GM18499 (cell line): ENCODE data around the gene KLHL17.
"Not testable (repeated sequence)": the region's sequence is repeated elsewhere in the genome, so short reads cannot be mapped to it uniquely, and the experiment has no call there.

Source experiments
- ATAC-seq: cut with Tn5 transposase; IDR thresholded peaks from one replicate; pipeline ENCODE4 v1.9.1; 2021; ENCODE audit warnings: moderate number of reproducible peaks; ENCODE audit not compliant: insufficient read depth, unreplicated experiment

The KLHL17 gene

DNA sequence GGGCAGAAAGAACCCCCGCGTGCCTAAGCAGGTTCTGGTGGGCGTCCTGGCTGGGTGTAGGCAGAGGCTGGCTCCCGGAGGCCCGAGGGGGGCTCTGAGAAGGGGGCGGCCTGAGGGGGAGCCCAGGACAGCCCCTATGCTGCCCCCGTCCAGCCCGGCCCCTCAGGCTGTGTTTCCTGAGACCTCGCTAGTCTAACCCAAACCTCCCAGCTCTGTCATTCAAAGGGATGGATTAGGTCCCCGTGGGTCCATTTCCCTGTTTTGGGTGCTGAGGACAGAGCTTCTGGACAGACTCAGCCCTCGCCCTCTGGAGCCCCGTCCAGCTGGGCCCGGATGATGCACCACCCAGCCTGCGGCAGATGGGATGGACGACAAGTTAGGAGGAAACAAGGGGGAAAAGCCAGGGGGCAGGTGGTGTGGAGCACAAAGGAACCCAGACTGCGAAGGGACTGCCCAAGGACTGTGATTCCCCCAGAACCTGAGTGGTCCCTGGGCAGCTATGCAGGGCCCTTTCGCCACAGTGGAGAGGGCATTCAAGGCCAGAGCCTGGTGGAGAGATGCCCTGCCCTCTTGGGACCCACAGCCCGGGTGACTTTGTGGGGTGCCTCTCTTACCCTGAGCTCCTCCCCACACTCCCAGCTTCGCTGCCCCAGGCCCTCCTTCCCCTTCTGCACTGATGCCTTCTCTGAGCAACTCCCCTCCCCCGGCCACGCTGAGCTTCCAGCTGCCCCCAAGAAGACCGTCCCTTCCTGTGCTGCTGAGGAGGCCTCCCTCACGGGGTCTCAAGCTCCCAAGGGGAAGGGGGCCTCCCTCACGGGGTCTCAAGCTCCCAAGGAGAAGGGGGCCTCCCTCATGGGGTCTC, 36.7 kb downstream of the KLHL17 start:
- no peak for ATAC-seq

DNA sequence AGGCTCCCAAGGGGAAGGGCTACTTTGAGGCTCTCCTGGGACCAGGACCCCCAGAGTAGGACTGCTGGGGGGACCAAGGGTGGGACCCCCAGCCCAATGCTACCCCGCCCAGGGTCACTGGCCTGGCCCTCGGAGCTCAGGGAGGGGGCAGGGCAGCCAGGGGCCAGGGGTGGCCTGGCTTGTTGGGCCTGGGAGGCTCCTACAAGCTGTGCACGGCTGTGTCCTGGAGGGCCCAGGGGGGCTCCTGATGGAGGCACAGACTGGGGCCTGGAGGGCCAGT, 37.3 kb downstream of the KLHL17 start:
- ATAC-seq = no peak

DNA sequence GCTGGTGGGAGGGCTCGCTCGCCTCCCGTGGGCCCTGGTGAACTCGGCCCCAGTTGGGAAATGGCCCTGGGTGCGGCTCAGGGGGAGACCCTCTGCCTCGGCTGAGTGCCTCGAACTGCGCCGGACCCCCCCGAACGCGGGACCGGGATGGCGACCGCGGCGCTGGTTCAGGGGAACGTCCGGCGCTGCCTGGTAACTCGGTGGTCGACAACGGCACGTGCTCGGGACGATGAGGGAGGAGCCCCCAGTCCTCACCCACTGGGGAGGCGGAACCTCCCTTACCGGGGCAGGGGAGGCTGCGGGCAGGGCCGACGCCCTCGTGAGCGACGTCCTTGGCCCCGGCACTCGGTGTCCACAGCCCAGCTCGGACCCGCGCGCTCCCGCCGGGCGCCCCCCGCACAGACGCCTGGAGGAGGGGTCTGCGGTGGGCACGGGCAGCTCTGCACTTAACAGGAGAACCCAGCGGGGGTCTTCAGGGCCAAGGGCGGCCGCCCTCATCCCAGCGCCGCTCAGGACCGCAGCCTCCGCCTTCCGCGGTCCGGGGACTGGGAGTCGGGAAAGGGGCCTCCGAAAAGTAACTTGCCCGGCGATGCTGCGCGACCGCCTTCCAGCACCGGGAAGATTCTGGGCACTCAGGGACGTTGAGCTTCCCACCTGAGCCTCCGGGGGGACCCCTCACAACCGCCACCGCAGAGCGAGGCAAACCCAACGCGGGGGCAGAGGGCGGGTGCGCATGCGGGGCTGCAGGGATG, 37.8 kb downstream of the KLHL17 start:
- no peak for ATAC-seq

DNA sequence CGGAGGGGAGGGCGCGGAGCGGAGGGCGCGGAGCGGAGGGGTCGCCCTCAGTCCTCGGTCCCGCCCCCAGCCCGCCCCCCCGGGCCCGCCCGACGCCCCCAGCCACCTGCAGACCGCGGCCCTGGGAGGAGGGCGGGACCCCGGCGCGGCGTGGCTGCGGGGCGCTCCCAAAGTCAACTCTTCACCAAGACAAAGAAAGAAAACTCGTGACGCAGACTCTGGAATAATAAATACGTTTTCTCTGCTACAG, 38.3 kb downstream of the KLHL17 start:
- no peak for ATAC-seq

GRCh38 chr1:998995-999724, 38.8 kb downstream of the KLHL17 start:
- no peak for ATAC-seq

DNA sequence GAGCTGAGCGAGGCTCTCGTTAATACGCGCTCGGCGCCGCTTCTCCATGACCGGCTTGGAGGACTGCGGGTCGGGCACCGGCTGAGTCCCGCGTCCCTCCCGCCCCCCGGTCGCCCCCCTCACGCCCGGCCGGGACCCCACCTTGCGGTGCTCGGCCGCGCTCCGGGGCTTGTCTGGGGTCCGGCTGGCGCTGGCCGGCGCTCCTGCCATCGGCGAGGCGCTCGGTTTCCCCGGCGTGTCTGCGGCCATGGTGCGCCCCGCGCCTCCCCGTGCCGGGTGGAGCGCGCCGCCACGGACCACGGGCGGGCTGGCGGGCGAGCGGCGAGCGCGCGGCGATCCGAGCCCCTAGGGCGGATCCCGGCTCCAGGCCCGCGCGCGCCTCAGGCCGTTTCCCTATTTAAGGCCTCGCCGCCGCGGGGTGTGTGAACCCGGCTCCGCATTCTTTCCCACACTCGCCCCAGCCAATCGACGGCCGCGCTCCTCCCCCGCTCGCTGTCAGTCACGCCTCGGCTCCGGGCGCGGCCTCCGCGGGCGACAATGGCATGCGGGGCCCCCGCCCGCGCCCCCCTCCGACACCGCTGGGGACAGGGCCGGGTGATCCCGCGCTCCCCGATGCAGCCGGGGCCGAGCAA, 39.5 kb downstream of the KLHL17 start, which contains the start of gene HES4:
Gene HES4 (minus strand): TSS at position 373 of the 632 bp plus-strand sequence. CDS start 124 bp downstream, at position 249.
- no peak for ATAC-seq

DNA sequence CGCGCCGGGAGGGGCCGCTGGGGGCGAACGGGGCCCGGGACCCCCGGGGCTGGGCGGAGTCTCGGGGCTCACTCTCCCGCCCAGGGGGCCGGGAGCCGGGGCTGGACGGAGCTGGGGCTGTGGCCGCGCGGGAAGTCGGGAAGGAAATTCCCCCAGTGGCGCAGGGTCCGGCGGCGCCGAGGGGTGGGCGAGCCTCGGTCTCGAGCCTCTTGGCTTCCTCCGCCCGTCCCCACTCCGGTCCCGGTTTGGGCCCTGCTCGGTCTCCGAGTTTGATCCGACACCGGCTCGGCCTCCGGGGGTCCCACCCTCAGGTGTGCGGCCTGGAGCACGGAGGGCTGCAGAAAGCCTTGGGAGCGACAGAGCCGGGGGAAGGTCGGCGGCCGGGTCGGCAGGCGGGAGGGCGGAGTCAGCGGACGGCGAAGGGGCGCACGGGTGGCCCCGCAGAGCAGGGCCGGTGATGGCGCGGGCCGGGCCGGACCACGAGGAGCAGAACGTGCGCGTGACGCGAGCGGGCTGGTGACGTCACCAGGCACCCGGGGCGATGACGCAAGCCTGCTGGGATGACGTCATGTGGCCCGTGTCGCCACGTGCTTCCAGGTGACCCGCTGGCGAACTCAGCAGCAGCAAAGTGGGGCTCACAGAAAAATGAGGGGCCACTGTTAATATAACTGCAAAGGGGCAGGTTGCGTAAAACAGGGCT, 40.1 kb downstream of the KLHL17 start:
- ATAC-seq = no peak

DNA sequence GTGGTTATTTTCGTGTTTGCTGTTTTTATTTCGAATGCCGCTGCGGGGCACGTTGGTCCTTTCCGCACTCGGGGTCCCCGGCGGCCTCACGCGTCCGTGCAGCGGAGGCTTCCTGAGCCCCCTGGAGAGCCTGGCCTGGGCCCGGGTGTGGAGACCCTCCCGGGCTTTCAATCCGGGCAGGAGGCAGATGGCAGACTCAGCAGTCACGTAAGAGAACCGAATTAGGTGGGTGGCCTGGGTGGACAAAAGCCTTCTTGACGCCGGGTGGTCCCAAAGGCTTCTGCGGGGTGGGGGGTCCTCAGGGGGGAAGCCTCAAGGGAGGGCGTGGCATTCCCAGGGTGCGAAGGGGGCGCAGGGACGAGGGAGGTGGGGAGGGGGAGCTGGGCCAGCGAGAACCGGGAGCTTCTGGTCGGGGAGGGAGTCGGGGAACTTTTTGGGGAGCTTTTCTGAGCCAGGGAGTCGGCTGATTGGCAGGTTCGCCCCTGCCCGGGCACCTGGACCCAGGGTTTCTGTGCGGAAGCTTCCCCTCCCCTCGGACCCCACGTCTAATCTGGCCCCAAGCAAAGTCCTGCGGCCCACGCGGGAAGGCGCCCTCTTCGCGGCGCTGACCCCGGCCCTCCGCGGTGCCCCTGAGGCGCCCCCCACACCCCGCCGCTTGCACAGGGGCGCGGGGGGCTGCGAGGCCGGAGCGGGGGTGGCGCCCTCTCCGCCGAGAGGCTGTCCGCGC, 40.8 kb downstream of the KLHL17 start:
- no peak for ATAC-seq

- ATAC-seq = no peak
These were observed 43.4 kb downstream of the KLHL17 start for GRCh38 chr1:1003618-1004419.

- no peak for ATAC-seq
These were observed 44.0 kb downstream of the KLHL17 start for GRCh38 chr1:1004420-1004779.

DNA sequence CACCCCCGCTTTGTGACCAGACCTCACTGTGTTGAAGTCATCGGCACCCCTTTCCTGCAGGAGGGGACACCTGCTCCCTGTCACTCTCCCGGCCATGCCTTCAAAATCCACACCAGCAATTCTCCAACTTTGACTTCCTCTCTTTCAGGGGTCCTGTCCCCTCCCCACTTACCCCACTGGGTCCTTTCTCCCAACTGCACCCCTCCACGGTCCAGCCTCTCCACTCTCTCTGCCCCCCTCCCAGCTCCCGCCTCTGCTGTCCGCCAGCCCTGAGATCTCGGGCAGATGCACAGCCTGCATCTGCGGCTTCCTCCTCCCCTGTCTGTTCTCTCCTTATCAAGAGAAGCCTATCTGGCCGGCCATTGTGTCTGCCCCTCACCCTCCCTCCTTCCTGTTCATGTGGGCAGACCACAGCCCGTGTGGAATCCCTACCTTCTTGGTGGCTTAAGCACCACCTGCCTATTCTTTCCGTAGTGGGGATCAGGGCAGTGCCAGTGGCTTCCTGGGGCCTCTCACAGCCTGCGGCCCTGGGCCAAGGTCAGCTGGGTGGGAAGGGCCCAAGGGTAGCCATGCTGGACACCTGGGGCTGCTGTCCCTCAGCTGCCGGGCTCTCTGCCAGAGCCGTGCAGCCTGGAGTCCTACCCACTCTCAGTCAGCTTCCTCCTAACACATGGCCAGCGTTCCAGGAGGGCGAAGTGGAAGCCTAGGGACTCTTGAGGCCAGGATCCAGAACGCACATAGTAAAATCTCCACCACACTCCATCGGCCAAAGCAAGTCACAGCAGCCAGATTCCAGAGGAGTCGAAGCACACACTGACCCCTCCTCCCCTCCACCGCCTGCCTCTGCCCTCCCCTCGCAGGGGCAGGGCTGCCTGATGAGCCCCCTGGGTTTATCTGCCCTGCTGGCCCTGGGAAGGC, 44.7 kb downstream of the KLHL17 start:
- no peak for ATAC-seq

GRCh38 chr1:1005774-1006304, 45.5 kb downstream of the KLHL17 start:
- ATAC-seq = no peak

DNA sequence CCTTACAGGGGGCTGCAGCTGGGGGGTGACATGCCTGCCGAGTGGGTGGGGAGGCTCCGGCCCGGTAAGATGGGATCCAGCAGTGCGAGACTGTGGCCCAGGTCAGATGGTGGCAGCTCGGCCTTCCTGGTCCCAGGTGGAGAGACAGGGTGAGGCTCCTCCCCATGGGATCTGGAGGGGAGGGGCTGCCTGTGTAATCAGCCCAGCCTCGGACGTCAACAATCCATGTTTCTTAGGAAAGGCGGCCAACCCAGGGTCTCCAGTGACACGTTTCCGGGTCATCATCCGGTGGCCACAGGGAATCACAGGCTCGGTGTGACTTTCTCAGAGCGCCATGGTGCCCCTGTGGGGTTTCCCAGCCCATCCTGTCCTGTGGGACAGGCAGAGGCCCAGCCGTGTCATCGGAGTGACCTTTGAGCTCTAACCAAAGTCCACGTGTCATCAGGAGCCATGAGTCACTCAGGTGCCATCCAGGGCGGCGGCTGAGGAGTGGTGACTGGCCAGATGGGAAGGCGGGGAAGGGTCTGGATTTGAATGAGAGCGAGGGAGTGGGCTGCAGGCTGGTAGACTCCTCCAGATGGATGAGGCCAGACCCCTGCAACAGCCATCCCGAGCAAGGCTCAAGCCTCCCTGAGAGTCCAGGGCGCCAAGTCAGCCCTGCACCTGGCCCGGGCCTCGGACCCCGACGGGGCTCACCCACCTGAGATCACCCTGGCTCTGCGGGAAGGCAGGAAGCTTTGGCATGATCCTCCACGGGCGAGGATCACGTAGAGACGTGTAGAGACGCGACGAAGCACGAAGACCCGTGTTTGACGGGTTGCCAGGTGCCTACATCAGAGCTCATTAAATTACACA, 46.1 kb downstream of the KLHL17 start:
- ATAC-seq = no peak

DNA sequence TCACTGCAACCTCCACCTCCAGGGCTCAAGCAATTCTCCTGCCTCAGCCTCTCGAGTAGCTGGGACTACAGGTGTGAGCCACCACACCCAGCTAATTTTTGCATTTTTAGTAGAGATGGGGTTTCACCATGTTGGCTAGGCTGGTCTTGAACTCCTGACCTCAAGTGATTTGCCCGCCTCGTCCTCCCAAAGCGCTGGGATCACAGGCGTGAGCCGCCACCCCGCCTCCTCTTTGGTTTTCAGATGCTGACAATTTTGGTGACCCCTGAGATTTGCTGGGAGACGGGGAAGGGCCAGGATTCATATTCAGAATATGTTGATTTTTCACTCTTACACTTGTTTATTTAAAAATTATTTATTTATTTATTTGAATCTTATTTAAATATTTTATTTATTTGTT, 49.7 kb downstream of the KLHL17 start:
- ATAC-seq = not testable (repeated sequence)

- no peak for ATAC-seq
These were observed 51.1 kb downstream of the KLHL17 start for GRCh38 chr1:1011396-1011949.

GRCh38 chr1:1012736-1013104, 52.3 kb downstream of the KLHL17 start:
- not testable (repeated sequence) for ATAC-seq
